ENCODE results near the gene TBC1D22A. TPM values are rescaled to one million over a fixed set of nuclear protein-coding genes. Genes with fewer than 3 reads are reported as not detected.

Gene TBC1D22A
- total RNA-seq, 1 experiment from 2014 or later: 26.0 TPM

DNA sequence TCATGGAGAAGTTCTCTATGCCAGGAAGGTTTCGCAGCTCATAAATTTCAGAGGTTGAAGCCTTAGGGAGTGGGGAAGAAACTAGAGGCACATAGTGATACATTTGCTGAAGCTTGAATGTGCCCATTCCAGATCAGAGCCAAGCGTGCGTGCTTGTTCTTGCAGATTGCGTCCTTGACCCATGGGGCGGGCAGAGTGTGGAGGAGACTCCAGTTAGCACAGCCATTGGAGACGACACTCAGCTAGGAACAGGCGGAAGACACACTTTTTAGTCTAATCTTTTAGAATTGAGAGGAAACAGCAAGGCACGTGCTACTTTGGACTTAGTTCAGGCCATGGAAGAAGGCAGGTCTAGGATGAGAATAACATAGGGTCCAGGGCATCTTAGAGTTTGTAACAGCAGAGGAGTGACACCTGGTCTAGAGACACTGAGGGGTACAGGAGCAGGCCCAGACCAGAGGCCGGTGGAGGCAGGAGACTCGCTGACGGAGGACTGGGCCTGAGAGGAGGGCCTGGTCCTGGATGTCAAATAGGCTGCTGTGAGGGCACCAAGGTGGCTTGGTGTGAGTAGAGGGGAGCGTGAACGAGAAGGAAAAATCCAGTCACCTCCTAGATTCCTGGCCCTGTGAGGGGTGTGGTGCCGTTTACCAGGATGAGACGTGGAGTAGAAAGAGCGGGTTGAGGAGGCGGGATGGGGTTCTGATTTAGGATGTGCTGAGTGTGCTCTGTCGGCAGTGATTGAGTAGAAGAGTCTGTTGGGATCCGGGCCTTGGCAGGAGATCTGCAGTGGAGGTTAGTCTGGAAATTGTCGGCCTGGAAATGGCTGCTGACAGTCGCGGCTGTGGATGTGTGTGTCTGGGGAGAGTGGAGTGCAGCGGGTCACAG is 154.7 kb downstream of the TBC1D22A start:
- intact Hi-C loops (cut with micrococcal nuclease): no loop called here
- H3K27ac Mint-ChIP-seq (ENCODE audit: low read depth, unreplicated experiment): no peak overlapping the region

DNA sequence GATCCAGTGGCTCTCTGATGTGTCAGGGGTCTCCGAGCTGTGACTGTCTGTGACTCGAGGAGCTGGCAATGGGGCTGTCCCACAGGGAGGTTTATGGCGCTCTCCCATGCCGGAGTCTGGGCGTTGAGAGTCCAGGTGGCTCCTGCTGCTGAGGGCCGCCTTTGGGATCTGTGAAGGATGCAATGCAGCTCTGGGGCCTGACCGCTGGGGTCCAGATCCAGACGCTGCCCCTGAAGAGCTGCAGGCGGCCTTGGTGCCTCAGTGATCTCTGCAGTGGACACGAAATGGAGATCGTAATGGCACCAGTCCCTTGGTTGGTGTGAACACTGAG is 155.3 kb downstream of the TBC1D22A start:
- H3K27ac Mint-ChIP-seq (ENCODE audit: low read depth, unreplicated experiment): no peak overlapping the region
- POLR2A ChIA-PET: no interaction called here

More for the DNA sequence above, 154.7 kb downstream of the TBC1D22A start:
- Mint-ChIP-seq H3K4me1 (ENCODE audit: insufficient read depth, unreplicated experiment) (no peaks in the 10 kb centered on the region), H3K9me3 (ENCODE audit: unreplicated experiment) (peaks cover 5% of the 10 kb centered on the region), H3K4me3 (ENCODE audit: unreplicated experiment) (no peak overlapping the region), H3K27me3 (ENCODE audit: insufficient read depth, unreplicated experiment) (no peaks in the 10 kb centered on the region), H3K36me3 (ENCODE audit: insufficient read depth, unreplicated experiment) (peaks cover 23% of the 10 kb centered on the region)
- TF ChIP-seq, protein P1, sequence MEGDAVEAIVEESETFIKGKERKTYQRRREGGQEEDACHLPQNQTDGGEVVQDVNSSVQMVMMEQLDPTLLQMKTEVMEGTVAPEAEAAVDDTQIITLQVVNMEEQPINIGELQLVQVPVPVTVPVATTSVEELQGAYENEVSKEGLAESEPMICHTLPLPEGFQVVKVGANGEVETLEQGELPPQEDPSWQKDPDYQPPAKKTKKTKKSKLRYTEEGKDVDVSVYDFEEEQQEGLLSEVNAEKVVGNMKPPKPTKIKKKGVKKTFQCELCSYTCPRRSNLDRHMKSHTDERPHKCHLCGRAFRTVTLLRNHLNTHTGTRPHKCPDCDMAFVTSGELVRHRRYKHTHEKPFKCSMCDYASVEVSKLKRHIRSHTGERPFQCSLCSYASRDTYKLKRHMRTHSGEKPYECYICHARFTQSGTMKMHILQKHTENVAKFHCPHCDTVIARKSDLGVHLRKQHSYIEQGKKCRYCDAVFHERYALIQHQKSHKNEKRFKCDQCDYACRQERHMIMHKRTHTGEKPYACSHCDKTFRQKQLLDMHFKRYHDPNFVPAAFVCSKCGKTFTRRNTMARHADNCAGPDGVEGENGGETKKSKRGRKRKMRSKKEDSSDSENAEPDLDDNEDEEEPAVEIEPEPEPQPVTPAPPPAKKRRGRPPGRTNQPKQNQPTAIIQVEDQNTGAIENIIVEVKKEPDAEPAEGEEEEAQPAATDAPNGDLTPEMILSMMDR (IDR thresholded peaks at IDR 0.05; ENCODE audit: unreplicated experiment): no peak
- ChIA-PET POLR2A (no interaction called here), CTCF (interaction anchor here (1.8 kb wide), 1 partner anchor 114 kb away, joined by 7 read pairs; no protein-coding TSS in a partner anchor)
- DNase-seq (ENCODE audit: unreplicated experiment): no peak
- no TSS peak for BruUV-seq (replicated peaks)

DNA sequence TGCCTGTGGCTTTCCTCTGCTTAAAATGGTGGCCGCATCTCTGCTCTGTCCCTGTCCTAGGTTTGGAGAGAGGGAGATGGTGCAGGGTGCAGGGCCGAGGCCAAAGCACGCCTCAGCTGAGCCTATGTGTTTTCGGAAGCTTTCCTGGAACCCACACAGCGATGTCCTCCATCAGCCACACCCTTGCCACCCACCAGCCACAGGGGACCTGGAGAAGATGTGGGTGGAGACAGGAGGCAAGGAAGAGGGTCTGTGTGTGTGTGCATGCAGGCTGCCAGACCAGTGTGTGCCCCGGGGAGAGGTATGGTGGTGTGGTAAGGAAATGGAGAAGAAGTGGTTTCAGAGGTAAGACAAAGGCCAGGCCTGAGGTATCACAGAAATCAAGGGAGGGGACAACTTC is 155.7 kb downstream of the TBC1D22A start:
- intact Hi-C loops (cut with micrococcal nuclease): no loop called here
- Mint-ChIP-seq H3K27me3 (ENCODE audit: insufficient read depth, unreplicated experiment) (no peaks in the 10 kb centered on the region), H3K4me1 (ENCODE audit: insufficient read depth, unreplicated experiment) (no peaks in the 10 kb centered on the region), H3K4me3 (ENCODE audit: unreplicated experiment) (no peak overlapping the region), H3K36me3 (ENCODE audit: insufficient read depth, unreplicated experiment) (peaks cover 15% of the 10 kb centered on the region), H3K27ac (ENCODE audit: low read depth, unreplicated experiment) (no peak overlapping the region), H3K9me3 (ENCODE audit: unreplicated experiment) (peaks cover 11% of the 10 kb centered on the region)
- BruUV-seq (replicated peaks): no TSS peak
- TF ChIP-seq, protein P1 (IDR thresholded peaks at IDR 0.05; ENCODE audit: unreplicated experiment): no peak
- no peak for DNase-seq (ENCODE audit: unreplicated experiment)
- CTCF ChIA-PET: interaction anchor here (0.6 kb wide), 1 partner anchor 21 kb away, joined by 3 read pairs; no protein-coding TSS in a partner anchor
- POLR2A ChIA-PET: no interaction called here

More for the DNA sequence above, 155.3 kb downstream of the TBC1D22A start:
- Mint-ChIP-seq H3K27me3 (ENCODE audit: insufficient read depth, unreplicated experiment) (no peaks in the 10 kb centered on the region), H3K36me3 (ENCODE audit: insufficient read depth, unreplicated experiment) (peaks cover 19% of the 10 kb centered on the region), H3K4me1 (ENCODE audit: insufficient read depth, unreplicated experiment) (no peaks in the 10 kb centered on the region), H3K4me3 (ENCODE audit: unreplicated experiment) (no peak overlapping the region), H3K9me3 (ENCODE audit: unreplicated experiment) (peaks cover 11% of the 10 kb centered on the region)
- intact Hi-C loops (cut with micrococcal nuclease): no loop called here
- TF ChIP-seq, protein P1 (IDR thresholded peaks at IDR 0.05; ENCODE audit: unreplicated experiment): no peak
- CTCF ChIA-PET: interaction anchor here (0.6 kb wide), 1 partner anchor 21 kb away, joined by 3 read pairs; no protein-coding TSS in a partner anchor
- no peak for DNase-seq (ENCODE audit: unreplicated experiment)
- BruUV-seq (replicated peaks): no TSS peak

DNA sequence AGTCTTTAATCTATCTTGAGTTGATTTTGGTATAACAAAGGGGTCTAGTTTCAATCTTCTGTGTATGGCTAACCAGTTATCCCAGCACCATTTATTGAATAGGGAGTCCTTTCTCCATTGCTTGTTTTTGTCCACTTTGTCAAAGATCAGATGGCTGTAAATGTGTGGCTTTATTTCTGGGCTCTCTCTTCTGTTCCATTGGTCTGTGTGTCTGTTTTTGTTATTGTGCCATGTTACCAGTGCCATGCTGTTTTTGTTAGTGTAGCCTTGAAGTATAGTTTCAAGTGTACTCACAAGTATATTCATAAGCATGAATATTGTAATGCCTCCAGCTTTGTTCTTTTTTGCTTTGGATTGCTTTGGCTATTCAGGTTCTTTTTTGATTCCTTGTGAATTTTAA is 159.6 kb downstream of the TBC1D22A start:
- no peak overlapping the region for H3K27ac Mint-ChIP-seq (ENCODE audit: low read depth, unreplicated experiment)
- no peak overlapping the region for H3K4me3 Mint-ChIP-seq (ENCODE audit: unreplicated experiment)
- BruUV-seq (replicated peaks): no TSS peak
- CTCF ChIA-PET: interaction anchor here (0.6 kb wide), 2 partner anchors 11 to 98 kb away, joined by 3 to 4 read pairs; no protein-coding TSS in a partner anchor
- POLR2A ChIA-PET: interaction anchor here (0.7 kb wide), 1 partner anchor 12 kb away, joined by 3 read pairs; no protein-coding TSS in a partner anchor
- no peaks in the 10 kb centered on the region for H3K27me3 Mint-ChIP-seq (ENCODE audit: insufficient read depth, unreplicated experiment)
- no peak for DNase-seq (ENCODE audit: unreplicated experiment)
- H3K9me3 Mint-ChIP-seq (ENCODE audit: unreplicated experiment): peaks cover 11% of the 10 kb centered on the region
- H3K4me1 Mint-ChIP-seq (ENCODE audit: insufficient read depth, unreplicated experiment): no peaks in the 10 kb centered on the region
- no peaks in the 10 kb centered on the region for H3K36me3 Mint-ChIP-seq (ENCODE audit: insufficient read depth, unreplicated experiment)
- TF ChIP-seq, protein P1 (IDR thresholded peaks at IDR 0.05; ENCODE audit: unreplicated experiment): no peak
- intact Hi-C loops (cut with micrococcal nuclease): no loop called here
